Panc1 (cell line): ENCODE results near the gene CLEC17A. TPM values are rescaled to one million over a fixed set of nuclear protein-coding genes. Genes with fewer than 3 reads are reported as not detected.

Source experiments
- ATAC-seq: fragments of 200-7000 bp; cut with Tn5 transposase; 2 replicates; pipeline ENCODE4 v1.9.1; 2020; ENCODE audit warnings: mild to moderate bottlenecking, moderate library complexity
- BruUV-seq: library from RNA; stranded (reverse); fragments of 400-500 nt; replicated peaks from 2 replicates; lab custom pipeline; 2021; lab: Mats Ljungman, UMichigan
- CTCF ChIA-PET: fragments of 300-600 bp; sonication (Branson Sonifier 250); formaldehyde crosslinking; loops from one replicate; lab custom pipeline; 2022; ENCODE audit warnings: antibody characterized with exemption; lab: Charles Lee
- POLR2A ChIA-PET: fragments of 300-600 bp; sonication (Branson Sonifier 250); formaldehyde crosslinking; loops from one replicate; lab custom pipeline; 2022; ENCODE audit warnings: antibody characterized with exemption; lab: Charles Lee
- DNase-seq: peaks from one replicate; pipeline ENCODE4 v3.0.0-alpha.2; 2010; ENCODE audit warnings: low read depth, low spot score
- H3K27ac ChIP-seq: 2 replicates; pipeline ENCODE4 v1.5.1; 2011; ENCODE audit warnings: mild to moderate bottlenecking, low read length, inconsistent platforms
- H3K27me3 ChIP-seq: fragments of 200-500 bp; sonication (Bioruptor generic); 2 replicates; pipeline ENCODE4 v1.6.0; 2014; ENCODE audit warnings: low read length, inconsistent platforms; ENCODE audit not compliant: control insufficient read depth, insufficient read depth
- H3K36me3 ChIP-seq: fragments of 200-500 bp; sonication (Bioruptor generic); 2 replicates; pipeline ENCODE4 v1.5.1; 2014; ENCODE audit warnings: inconsistent platforms, mild to moderate bottlenecking, low read length, moderate library complexity; ENCODE audit not compliant: control insufficient read depth, insufficient read depth
- H3K4me1 ChIP-seq: 2 replicates; pipeline ENCODE4 v1.5.1; 2011; ENCODE audit warnings: inconsistent platforms, mild to moderate bottlenecking, low read length, moderate library complexity; ENCODE audit not compliant: control insufficient read depth, insufficient read depth
- H3K4me3 ChIP-seq, 2 experiments: 2 replicates each; pipeline ENCODE4 v1.5.1; 2011 to 2012; ENCODE audit warnings: low read depth in 2 of 2, low read length in 2 of 2, mild to moderate bottlenecking in 2 of 2, inconsistent platforms in 1 of 2, moderate library complexity in 1 of 2
- H3K9me3 ChIP-seq: fragments of 200-500 bp; sonication (Bioruptor generic); 2 replicates; pipeline ENCODE4 v1.5.1; 2014; ENCODE audit warnings: low read depth, mild to moderate bottlenecking, inconsistent platforms, low read length, moderate library complexity; ENCODE audit not compliant: control insufficient read depth, insufficient read depth
- CTCF ChIP-seq: fragments of 450-650 bp; IDR thresholded peaks from 2 replicates; pipeline ENCODE4 v1.5.1; 2017; ENCODE audit warnings: mild to moderate bottlenecking
- POLR2AphosphoS5 ChIP-seq: IDR thresholded peaks from 2 replicates; pipeline ENCODE4 v1.6.1; 2012; ENCODE audit warnings: mild to moderate bottlenecking, low read depth, low read length, moderate library complexity
- REST ChIP-seq, 2 experiments: IDR thresholded peaks; 2 replicates each; pipeline ENCODE4 v1.6.1; 2011 to 2012; ENCODE audit warnings: low read depth in 2 of 2, control low read depth in 1 of 2, low read length in 1 of 2, mild to moderate bottlenecking in 1 of 2, moderate library complexity in 1 of 2; ENCODE audit not compliant: insufficient read depth in 1 of 2
- SIN3A ChIP-seq: IDR thresholded peaks from 2 replicates; pipeline ENCODE4 v1.6.1; 2012; ENCODE audit warnings: low read depth, mild to moderate bottlenecking, low read length, moderate library complexity, borderline replicate concordance; ENCODE audit not compliant: insufficient read depth
- TCF7L2 ChIP-seq: IDR thresholded peaks from 2 replicates; pipeline ENCODE4 v1.6.1; 2011; ENCODE audit warnings: mild to moderate bottlenecking, low read depth, low read length, inconsistent platforms
- in situ Hi-C: cut with HindIII; loops from 2 replicates; pipeline ENCODE4 v1.10.0; 2016; ENCODE audit warnings: low sequenced_read_pairs, low pct_unique_long_range_greater_than_20kb
- intact Hi-C: fragments of 100-400 bp; cut with micrococcal nuclease; formaldehyde crosslinking; loops from one replicate; pipeline ENCODE4 v1.10.0; 2022; ENCODE audit not compliant: unreplicated experiment
- total RNA-seq: library from RNA; stranded (reverse); gene quantifications from one replicate; pipeline ENCODE4 v1.2.1, GENCODE V29; 2021; ENCODE audit not compliant: unreplicated experiment

Gene CLEC17A
- total RNA-seq, 1 experiment from 2014 or later = not detected

GRCh38 chr19:14566712-14567077 lies 16.2 kb upstream of the CLEC17A start:
- Histone ChIP-seq H3K9me3 (no peaks in the 10 kb centered on the region), H3K27ac (no peak overlapping the region), H3K4me3 (no peak overlapping the region), H3K36me3 (peaks cover under 1% of the 10 kb centered on the region; the same call in 1 of the 2 replicates), H3K4me1 (peaks cover 17% of the 10 kb centered on the region), H3K27me3 (no peaks in the 10 kb centered on the region)
- TF ChIP-seq POLR2AphosphoS5 = no peak
- no peak for TF ChIP-seq REST (IDR thresholded peaks at IDR 0.05; ENCODE audit: insufficient read depth in 1 of 2, low read depth in 2 of 2, low read length in 1 of 2)
- no peak for TF ChIP-seq TCF7L2
- TF ChIP-seq CTCF = no peak
- TF ChIP-seq SIN3A = no peak
- no peak for DNase-seq
- ChIA-PET CTCF (no interaction called here), POLR2A (no interaction called here)
- intact Hi-C loops (no loop called here), in situ Hi-C loops (no loop called here)
- BruUV-seq = no TSS peak
- no peak for ATAC-seq

- H3K4me3 ChIP-seq = no peak overlapping the region
- CTCF ChIA-PET = interaction anchor here (0.6 kb wide), 1 partner anchor 1680 kb away, joined by 3 read pairs; no protein-coding TSS in a partner anchor
- H3K27me3 ChIP-seq = no peaks in the 10 kb centered on the region
- H3K27ac ChIP-seq = no peak overlapping the region
- BruUV-seq = no TSS peak
- in situ Hi-C loops = no loop called here
- ATAC-seq (no peak), DNase-seq (no peak)
- POLR2A ChIA-PET = no interaction called here
- intact Hi-C loops = no loop called here
- peaks cover 2% of the 10 kb centered on the region; the same call in 1 of the 2 replicates for H3K36me3 ChIP-seq
- no peaks in the 10 kb centered on the region for H3K9me3 ChIP-seq
- peaks cover 15% of the 10 kb centered on the region for H3K4me1 ChIP-seq
- no peak for TF ChIP-seq CTCF
- TF ChIP-seq POLR2AphosphoS5 = no peak
- TF ChIP-seq TCF7L2 = no peak
- TF ChIP-seq REST (IDR thresholded peaks at IDR 0.05; ENCODE audit: insufficient read depth in 1 of 2, low read depth in 2 of 2, low read length in 1 of 2) = no peak
- TF ChIP-seq SIN3A = no peak
These were observed 15.8 kb upstream of the CLEC17A start for GRCh38 chr19:14567079-14567478.
